HG03520 (cell line): ENCODE results near the gene MAD1L1.
"Not testable (repeated sequence)": the region's sequence is repeated elsewhere in the genome, so short reads cannot be mapped to it uniquely, and the experiment has no call there.

ENCODE experiments used
- ATAC-seq: cut with Tn5 transposase; IDR thresholded peaks from one replicate; pipeline ENCODE4 v1.9.1; 2021; ENCODE audit warnings: mild to moderate bottlenecking, moderate library complexity; ENCODE audit not compliant: unreplicated experiment

The MAD1L1 gene

DNA sequence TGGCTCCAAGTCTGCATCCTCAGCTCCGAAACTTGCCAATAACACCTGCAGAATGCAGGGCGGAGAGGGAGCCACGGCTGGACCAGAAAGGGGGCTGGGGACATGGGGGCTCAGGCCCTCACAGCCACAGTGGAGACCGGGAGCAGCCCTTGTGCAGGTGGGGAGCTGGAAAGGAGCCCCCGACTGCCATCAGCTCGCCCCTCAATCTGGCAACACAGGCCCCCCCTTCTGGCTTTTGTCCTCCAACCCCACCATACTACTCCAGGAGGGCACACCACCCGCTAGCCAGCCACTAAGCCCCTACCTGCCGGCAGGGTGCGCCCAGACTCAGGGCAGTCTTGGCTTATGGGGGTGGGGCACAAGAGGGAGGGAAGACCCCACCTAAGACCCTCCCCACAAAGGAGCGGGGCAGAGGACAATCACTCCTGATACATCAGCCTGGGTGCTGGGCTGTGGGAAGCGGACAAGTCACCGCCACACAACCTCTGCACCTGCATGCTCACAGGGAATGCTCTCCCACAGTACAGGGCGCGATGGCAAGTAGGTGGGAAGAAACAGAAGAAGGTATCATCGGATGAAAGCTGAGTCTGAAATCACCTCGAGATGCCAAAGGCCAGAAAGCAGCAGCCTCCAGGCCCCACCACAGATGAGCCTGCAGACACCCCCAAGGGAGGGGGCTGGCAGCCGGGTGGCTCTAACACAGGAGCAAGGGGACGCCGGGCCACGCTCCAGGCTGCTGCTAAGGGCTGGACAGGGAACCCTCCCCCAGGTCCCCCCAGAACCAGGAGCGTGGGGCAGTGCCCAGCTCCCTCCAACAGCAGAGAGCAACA, 297.4 kb downstream of the MAD1L1 start:
- no peak for ATAC-seq

DNA sequence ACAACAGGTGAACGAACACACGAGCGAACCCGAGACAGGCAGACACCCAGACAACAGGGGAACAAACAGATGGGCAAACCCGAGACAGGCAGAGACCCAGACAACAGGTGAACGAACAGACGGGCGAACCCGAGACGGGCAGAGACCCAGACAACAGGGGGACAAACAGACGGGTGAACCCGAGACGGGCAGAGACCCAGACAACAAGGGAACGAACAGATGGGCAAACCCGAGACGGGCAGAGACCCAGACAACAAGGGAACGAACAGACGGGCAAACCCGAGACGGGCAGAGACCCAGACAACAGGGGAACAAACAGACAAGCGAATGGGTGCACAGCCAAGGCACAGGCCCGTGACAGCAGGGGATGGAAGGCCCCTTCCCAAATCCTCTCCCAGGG, 298.0 kb downstream of the MAD1L1 start:
- no peak for ATAC-seq

DNA sequence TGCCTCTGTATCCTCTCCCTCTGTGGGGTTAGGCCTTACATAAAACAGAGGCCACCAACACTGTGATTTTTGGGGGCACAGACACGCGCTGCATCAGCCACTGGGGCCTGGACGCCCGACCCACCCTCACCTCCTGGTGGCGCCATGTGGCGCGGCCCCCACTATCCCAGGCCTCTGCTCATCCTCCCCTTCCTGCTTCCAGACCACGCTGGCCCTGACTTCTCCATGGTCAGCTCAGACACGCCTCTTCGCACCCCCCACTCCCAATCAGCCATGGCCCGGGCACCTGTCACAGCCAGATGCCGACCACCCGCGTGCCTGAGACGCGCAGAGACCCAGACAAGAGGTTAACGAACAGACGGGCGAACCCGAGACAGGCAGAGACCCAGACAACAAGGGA, 298.7 kb downstream of the MAD1L1 start:
- no peak for ATAC-seq

DNA sequence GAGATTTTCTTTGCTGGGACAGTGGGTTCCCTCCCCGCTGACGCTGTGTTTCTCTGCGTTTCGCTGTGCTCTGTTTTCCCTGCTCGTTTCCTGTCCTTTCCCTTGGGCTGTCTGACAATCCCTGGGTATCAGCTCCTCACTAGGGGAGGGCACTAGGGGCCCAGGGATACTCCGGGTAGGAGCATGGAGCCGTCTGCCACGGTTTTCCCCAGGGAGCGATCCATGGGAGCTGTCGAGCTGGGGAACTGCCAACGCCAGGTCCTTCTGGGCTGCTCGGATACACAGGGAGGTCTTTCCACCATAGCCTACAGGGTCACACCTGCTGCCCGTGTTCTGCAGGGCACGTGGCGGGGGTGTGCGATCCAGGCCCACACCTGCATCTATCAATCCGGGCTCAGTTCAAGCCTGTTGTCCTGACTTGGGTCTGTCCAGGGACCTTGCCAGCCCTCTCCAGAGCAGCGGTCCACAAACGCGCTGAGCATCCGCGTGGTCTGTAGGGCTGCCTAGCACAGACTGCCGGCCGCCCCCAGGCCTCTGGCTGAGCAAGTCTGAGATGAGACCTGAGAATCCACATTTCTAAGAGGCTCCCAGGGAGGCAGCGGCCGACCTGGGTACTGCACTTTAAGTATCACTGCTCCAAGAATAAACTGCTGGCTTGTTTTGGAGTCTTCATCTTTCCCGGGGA, 299.5 kb downstream of the MAD1L1 start:
- no peak for ATAC-seq

DNA sequence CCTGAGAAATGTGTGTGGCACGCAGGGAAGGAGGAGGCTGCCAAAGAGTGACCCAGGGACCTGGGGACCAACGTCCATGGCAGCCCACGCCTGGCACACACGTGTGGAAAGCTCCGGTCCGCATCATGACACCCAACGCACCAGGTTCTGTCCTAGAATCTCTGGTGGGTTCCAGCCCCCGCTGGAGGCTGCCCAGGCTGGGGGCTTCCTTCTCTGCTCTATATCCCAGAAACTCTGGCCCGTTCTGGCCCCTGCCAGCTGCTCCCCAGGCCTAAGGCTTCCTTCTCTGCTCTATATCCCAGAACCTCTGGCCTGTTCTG, 300.8 kb downstream of the MAD1L1 start:
- no peak for ATAC-seq

DNA sequence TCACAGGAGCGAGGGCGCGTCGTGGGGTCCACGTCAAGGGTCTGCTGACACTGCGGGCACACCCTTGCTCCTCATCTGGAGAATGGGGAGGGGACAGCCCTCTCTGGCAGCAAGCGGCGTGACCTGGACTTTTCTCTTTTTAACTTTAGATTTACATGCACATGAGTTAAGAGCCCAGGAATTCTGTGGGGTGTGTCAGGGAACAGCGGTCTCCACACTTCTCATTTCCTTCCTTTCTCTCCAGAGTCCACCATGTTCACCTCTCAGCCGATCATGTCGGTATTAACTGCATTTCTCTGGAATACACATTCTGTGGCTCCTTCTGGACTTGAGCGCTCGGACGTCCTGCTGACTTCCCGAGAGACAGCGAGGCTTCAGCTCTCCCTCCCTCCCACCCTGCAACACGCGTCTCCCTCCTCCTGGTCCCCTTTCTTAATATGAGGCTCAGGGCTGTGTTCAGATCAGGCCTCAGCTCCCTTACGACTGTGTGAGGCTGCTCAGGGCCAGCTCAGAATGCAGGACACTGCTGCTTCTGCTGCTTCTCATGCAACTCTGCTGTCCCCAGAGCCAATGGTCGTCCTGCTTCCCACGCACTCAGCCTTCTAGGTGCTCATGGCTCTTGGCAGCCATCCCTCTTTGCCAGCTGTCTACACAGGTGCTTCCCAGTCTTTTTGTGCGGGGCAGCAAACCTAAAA, 301.3 kb downstream of the MAD1L1 start:
- ATAC-seq, result no peak

DNA sequence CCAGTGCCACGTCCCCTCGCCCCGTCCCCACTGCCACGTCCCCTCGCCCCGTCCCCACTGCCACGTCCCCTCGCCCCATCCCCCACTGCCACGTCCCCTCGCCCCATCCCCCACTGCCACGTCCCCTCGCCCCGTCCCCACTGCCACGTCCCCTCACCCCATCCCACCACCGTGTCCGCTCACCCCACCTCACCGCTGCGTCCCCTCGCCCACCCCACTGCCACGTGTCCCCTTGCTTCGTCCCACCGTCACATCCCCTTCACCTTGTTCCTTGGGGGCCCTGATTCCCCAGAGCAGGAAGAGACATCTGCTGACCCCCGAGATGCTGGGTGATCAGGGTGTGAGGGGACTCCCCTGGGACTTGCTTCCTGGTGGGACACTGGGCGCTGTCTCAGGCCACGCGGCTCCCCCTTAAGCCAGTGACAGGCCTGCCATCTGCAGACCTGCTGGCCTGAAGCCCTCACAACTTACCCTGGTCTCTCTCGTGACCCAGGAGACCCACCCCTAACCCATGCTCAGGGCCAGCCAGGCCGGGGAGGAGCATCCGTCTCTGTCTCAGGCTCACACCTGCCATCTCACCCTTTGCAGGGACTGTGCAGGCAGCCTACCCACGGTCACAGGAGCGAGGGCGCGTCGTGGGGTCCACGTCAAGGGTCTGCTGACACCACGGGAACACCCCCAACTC, 302.2 kb downstream of the MAD1L1 start:
- no peak for ATAC-seq

DNA sequence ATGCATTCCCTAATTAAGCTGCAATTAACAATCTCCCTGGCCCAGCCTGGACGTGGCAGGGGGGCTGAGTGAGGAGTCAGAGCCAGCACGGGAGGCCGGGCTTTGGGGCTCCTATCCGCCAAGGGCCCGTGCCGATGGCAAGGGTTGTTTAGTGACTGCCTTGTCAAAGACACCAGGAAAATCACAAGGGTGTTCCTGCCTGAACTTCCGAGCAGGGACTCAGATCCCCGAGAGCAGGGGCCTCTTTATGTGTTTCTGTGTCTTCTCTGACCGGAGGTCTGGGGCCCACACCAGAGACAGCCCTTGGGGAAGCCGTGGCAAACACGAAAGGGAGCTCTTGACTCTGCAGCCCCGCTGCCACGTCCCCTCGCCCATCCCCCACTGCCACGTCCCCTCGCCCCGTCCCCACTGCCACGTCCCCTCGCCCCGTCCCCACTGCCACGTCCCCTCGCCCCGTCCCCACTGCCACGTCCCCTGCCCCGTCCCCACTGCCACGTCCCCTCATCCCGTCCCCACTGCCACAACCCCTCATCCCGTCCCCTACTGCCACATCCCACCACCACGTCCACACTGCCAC, 303.3 kb downstream of the MAD1L1 start:
- ATAC-seq, result not testable (repeated sequence)

DNA sequence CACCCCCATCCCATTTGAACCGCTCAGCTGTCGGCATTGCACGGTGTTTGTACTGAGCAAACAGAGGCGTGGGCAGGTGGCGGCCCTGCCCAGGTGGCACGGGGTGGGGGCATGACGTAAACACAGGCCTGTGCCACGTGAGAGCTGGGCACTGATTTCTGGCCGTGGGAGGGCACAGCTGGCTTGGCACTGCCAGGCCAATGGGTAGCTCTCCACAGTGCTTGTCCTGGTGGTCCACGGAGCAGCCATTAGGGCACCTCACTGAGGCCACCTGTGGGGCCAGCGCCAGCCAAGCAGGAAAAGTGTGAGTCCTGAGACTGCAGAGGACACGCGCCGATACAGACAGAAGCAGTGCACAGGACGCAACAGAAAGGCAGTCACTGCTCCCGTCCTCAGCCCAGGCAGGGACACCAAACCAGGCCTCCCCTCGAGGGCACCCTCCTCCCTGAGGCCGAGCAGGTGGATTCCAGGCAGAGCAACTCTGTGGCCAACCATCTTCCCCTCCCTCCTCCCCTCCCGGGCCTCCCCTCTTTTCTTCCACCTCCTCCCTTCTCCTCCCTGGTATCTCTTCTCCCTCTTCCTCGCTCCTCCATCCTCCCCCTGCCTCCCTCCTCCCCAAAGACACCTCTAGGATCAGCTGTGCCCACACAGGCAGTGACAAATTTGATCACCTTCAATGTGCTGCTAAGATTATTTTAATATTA, 303.9 kb downstream of the MAD1L1 start:
- ATAC-seq, result no peak

DNA sequence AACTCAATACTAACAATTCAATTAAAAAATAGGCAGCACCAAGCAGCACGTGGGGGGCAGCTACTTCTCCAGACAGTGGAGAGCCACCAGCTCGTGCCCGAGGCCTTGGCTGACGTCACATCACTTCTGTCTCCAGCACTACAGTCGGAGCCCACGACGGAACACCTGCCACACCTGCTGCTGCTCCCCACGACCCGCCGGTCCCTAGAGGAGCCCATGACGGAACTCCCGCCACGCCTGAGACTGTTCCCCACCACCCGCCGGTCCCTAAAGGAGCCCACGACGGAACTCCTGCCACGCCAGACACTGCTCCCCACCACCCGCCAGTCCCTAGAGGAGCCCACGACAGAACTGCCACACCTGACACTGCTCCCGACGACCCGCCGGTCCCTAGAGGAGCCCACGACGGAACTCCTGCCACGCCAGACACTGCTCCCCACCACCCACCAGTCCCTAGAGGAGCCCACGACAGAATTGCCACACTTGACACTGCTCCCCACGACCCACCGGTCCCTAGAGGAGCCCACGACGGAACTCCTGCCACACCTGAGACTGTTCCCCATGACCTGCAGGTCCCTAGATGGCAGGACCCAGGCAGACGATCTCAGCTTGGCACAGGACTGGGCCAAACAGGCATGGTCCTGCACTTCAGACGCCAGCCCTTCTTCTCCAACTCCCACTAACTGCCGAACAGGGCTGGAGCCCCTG, 304.7 kb downstream of the MAD1L1 start:
- ATAC-seq, result no peak

DNA sequence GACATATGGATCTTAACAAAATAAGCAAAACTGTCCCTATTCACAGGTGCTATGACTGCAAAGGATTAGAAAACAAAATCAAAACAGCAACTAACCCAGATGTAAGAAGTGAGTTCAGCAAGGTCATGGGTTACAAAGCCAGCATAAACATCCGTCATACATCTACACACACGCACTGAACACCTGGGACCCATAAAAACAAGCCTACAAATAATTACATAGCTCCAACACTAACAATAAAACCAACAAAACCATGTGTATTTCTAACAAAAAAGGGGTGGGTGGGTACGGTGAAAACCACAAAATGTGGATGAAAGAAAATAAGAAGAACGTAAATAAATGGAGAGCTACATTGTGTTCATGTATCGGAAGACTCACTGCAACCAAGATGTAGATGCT, 305.8 kb downstream of the MAD1L1 start:
- no peak for ATAC-seq

DNA sequence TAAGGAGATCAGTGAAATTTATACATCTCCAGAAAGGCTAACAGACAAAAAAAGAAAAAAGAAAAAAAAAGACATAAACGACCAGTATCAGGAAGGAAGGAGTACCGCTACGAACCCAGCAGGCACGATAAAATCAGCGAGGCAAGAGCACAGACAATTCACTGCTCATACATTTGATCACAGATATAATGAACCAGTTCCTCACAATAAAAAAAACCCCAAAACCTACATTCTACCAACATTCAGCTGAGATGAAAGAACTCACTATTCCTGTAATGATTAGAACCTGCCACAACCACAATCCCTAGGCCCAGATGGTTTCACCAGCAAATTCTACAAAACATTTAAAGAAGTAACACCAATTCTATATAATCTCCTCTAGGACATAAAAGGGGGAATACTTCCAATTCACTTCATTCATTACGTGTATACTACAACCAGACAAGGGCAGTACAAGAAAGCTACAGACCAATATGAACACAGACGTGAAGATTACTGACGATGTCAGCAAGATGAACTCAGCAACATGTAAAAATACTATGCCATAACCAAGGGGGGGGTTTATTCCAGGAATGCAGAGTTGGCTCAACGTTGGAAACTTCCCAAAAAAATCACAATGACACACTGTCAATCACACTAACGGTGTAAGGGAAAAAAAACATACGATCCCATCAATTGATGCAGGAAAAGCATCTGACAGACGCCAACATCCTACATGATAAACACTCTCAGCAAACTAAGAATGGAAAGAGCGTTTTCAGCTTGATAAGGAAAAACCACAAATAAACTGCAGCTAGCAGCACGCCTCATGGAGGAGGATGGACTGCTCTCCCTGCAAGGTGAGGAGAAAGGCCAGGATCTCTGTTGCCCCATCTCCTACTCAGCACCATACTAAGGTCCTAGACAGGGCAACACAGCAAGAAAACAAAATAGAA, 306.5 kb downstream of the MAD1L1 start:
- no peak for ATAC-seq

DNA sequence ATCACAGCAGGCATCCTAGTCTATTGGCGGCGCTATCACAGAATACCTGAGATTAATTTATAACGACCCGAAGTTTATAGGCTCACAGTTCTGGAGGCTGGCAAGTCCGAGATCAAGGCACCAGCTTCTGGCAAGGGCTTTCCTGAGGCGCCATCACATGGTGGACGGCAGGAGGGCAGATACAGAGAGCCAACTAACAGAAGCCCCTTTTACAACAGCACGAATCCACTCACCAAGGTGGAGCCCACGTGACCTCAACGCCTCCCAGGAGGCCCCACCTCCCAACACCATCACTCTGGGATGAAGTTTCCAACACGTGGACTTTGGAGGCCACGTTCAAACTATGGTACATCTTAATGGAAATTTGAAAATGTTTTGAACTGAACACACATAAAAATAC, 307.4 kb downstream of the MAD1L1 start:
- ATAC-seq, result no peak

DNA sequence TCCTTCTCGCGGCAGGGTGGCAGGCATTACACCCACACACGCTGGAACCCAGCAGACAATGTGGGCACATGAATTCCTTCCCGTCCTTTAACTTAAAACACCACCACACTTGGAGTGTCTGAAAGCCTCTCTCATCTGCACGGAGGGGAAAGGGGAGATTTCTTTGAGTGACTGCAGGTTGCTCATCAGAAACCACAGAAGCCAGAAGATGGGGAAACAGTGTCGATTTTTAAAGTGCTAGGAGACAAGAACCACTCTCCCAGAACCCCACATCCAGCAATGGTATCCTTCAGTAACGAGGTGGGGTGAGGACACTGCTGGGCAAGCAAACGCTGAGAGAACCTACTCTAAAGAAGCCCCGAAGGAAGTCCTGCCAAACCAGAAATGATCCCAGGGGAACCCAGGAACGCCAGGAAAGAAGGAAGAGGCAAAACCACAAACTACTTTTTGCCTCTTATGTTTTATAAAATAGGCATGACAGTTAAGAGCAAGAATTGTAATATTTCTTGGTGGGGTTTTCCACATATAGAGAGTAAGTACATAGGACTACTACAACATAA, 308.4 kb downstream of the MAD1L1 start:
- ATAC-seq, result no peak

DNA sequence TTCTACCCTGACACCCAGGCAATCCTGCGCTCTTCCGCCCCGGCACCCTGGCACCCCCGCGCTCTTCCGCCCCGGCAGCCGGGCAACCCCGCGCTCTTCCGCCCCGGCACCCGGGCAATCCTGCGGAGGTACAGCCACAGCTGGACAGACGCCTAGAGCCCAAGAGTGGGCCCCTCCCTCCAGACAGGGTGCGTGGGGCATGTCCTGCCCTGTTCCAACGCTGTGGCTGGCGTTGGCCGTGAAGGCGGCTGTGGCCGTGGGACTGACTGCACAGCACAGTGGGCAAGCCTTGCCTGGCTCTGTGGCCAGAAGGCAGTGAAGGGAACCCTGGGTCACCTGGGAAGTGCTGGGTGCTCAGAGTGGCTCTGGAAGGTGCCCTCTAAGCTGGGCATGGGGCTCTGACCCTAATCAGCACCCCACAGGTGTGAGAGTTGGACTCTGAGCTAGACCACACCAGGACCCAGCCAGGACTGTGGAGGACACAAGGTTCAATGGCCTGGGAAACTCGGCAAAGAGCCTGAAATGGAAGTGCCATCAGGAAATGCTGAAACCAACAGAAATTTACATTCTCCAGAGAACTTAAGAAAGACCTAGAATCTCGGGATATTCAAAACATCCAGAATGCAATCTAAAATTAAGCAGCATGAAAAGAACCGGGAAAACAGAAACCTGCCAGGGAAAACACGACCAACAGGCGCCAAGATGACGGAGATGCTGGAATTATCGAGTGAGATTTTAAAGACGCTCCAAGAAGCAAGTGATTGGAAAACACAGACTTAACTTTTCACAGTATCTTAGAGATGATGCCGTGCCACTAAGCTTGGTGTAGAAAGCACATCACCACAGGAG, 309.1 kb downstream of the MAD1L1 start:
- ATAC-seq, result no peak

DNA sequence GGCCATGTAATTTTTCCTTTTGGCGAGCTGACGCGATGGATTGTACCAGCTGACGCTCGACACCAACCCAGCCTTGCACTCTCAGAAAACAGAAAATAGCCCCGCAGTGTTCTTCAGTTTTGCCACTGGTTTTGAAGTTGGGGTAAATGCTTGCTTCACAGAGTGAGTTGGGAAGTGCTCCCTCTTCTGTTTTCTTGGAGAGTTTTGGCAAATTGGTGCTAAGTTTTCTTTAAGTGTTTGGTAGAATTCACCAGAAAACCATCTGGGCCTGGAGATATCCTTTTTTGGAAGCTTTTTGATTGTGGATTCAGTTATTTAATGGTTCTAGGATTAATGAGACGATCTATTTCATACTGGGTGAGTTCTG, 309.9 kb downstream of the MAD1L1 start:
- no peak for ATAC-seq

DNA sequence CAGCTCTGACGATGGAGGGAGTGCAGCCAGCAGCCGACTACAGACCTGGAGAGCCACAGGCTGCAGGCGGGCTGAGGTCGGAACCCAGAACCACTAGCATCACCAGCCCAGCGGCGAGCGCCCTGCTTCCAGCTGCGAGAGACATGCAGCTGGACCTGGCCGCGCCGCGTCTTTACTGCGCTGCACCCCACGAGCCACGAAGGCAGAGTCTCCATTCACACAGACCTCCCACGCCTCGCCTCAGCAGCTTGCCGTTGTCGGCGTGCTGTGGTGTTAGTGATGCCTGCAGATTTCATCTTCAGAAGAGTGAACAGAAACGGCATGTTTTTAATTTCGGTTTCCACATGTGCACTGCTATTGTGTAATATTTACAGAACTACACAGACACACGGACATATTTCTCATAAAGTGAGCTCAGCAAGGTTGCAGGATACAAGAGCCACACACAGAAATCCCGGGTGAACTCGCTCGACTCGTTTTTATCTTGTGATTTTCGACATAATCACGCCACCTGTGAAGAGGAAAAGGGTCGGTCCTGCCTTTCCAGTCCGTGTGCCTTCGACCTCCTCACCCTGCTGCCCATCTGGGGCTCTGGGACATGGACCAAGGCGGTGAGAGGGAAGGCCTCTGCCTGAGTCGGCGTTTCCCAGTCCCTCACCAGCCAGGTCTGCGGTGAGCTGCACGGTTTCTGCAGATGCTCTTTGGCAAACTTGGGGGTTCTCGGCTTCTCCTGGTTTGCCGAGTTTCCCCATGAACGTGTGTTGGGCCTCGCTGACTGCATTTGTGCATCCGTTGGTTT, 310.5 kb downstream of the MAD1L1 start:
- ATAC-seq, result no peak
